Fibroblast of lung (primary cell): ENCODE results near the gene ROM1. TPM values are rescaled to one million over a fixed set of nuclear protein-coding genes. Genes with fewer than 3 reads are reported as not detected.
"Not testable (repeated sequence)": the region's sequence is repeated elsewhere in the genome, so short reads cannot be mapped to it uniquely, and the experiment has no call there.

Experiments
- DNase-seq, 2 donors: peaks; one replicate each; pipeline versions ENCODE4 v3.0.0 to v3.0.0-alpha.2; 2010; ENCODE audit warnings: low read depth in 2 of 2
- H2AFZ ChIP-seq: 2 replicates; pipeline ENCODE4 v1.5.1; 2012; ENCODE audit warnings: low read length, control low read depth, inconsistent platforms
- H3K27ac ChIP-seq: 2 replicates; pipeline ENCODE4 v1.5.1; 2011; ENCODE audit warnings: low read length, control low read depth; ENCODE audit not compliant: insufficient read depth
- H3K27me3 ChIP-seq: 2 replicates; pipeline ENCODE4 v1.5.1; 2011; ENCODE audit warnings: mild to moderate bottlenecking, low read length; ENCODE audit not compliant: control insufficient read depth, insufficient read depth
- H3K36me3 ChIP-seq: 2 replicates; pipeline ENCODE4 v1.5.1; 2011; ENCODE audit warnings: low read length; ENCODE audit not compliant: control insufficient read depth, insufficient read depth
- H3K4me1 ChIP-seq: 2 replicates; pipeline ENCODE4 v1.5.1; 2011; ENCODE audit warnings: low read length; ENCODE audit not compliant: control insufficient read depth, insufficient read depth; ENCODE audit errors: extremely low read depth
- H3K4me2 ChIP-seq: 2 replicates; pipeline ENCODE4 v1.5.1; 2011; ENCODE audit warnings: low read length, control low read depth; ENCODE audit not compliant: insufficient read depth; ENCODE audit errors: extremely low read depth
- H3K4me3 ChIP-seq, 4 experiments: fragments of 200-600 bp in 1 of 4; sonication (generic) in 1 of 4; replicated peaks in 1 of 4; 2 replicates each; pipeline ENCODE4 v1.5.1; 2011 to 2016; ENCODE audit warnings: low read length in 4 of 4, low read depth in 3 of 4, mild to moderate bottlenecking in 3 of 4, control low read depth in 2 of 4, inconsistent platforms in 1 of 4, mixed read lengths in 1 of 4; ENCODE audit not compliant: insufficient read depth in 1 of 4; ENCODE audit errors: control extremely low read depth in 1 of 4
- H3K79me2 ChIP-seq: 2 replicates; pipeline ENCODE4 v1.5.1; 2012; ENCODE audit warnings: mild to moderate bottlenecking, low read length, inconsistent platforms; ENCODE audit not compliant: control insufficient read depth, insufficient read depth
- H3K9ac ChIP-seq: 2 replicates; pipeline ENCODE4 v1.5.1; 2011; ENCODE audit warnings: mild to moderate bottlenecking, low read length, control low read depth; ENCODE audit not compliant: insufficient read depth
- H3K9me3 ChIP-seq: 2 replicates; pipeline ENCODE4 v1.5.1; 2012; ENCODE audit warnings: low read depth, low read length; ENCODE audit not compliant: control insufficient read depth, insufficient read depth
- H4K20me1 ChIP-seq: 2 replicates; pipeline ENCODE4 v1.5.1; 2011; ENCODE audit warnings: low read length; ENCODE audit not compliant: control insufficient read depth, insufficient read depth; ENCODE audit errors: extremely low read depth
- CTCF ChIP-seq, 2 donors: IDR thresholded peaks in 1 of 2; conservative IDR thresholded peaks in 1 of 2; 1 replicate in 1 of 2; 2 replicates in 1 of 2; pipeline ENCODE4 v1.5.1; 2011 to 2012; ENCODE audit warnings: low read length in 2 of 2, control low read depth in 1 of 2, inconsistent platforms in 1 of 2, low read depth in 1 of 2, mild to moderate bottlenecking in 1 of 2
- EZH2 ChIP-seq: IDR thresholded peaks from 2 replicates; pipeline ENCODE4 v1.5.1; 2012; ENCODE audit warnings: low read length, control low read depth, mild to moderate bottlenecking; ENCODE audit errors: missing control alignments
- polyA plus RNA-seq, 2 donors: library from polyadenylated mRNA; depleted of rRNA in 1 of 2; stranded (reverse) in 1 of 2; unstranded in 1 of 2; fragments of >200 nt; gene quantifications; 2 replicates each; pipeline ENCODE4 v1.2.1, GENCODE V29; 2011 to 2012; ENCODE audit warnings: missing spikeins in 1 of 2
- total RNA-seq: library from RNA; depleted of rRNA; stranded (reverse); fragments of >200 nt; gene quantifications from 2 replicates; pipeline ENCODE4 v1.2.1, GENCODE V29; 2014

ROM1 gene
- total and polyA plus RNA-seq, 2 donors (not counting 1 experiment from before 2014, with no cell fraction given): 1.7 to 9.9 TPM

DNA sequence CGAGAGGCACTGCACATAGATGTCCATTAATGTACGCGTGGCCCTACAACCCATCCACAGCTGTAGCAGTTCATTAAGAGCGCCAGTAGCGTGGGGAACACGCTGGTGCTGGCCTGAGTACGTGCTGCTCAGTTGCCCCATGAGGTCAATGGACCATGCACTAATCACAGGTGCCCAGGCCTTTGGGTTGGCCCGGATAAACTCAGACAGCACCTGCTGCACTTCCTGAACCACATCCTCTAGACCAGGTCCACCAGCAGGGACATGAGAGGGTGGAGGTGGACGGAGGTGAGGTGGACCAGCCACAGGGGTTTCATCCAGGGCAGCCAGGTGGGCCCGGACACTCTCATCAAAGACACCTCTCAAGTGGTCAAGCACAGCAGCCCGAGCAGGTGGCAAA, 36.4 kb downstream of the ROM1 start:
- H3K79me2 ChIP-seq: peaks cover 39% of the 10 kb centered on the region
- TF ChIP-seq EZH2 (no peak), CTCF (conservative IDR thresholded peaks at IDR 0.05 in 1 of 2, IDR thresholded peaks at IDR 0.05 in 1 of 2; ENCODE audit: low read depth in 1 of 2, low read length in 2 of 2) (no peak)
- H3K4me3 ChIP-seq: no peak overlapping the region
- peaks cover 8% of the 10 kb centered on the region for H3K4me1 ChIP-seq
- H3K27me3 ChIP-seq: no peaks in the 10 kb centered on the region
- no peaks in the 10 kb centered on the region for H3K9me3 ChIP-seq
- no peaks in the 10 kb centered on the region for H4K20me1 ChIP-seq
- H3K27ac ChIP-seq: no peak overlapping the region
- no peak for DNase-seq
- no peak overlapping the region for H3K9ac ChIP-seq
- peaks cover 10% of the 10 kb centered on the region for H3K36me3 ChIP-seq
- no peak overlapping the region for H3K4me2 ChIP-seq
- no peak overlapping the region for H2AFZ ChIP-seq

- not testable (repeated sequence) for H3K9ac ChIP-seq
- peaks cover 32% of the 10 kb centered on the region for H3K79me2 ChIP-seq
These were observed 37.2 kb downstream of the ROM1 start for GRCh38 chr11:62650283-62650682.

GRCh38 chr11:62652161-62653006, 39.3 kb downstream of the ROM1 start:
- H3K4me2 ChIP-seq: peak overlapping the region; percentile 99

More at GRCh38 chr11:62650283-62650682, 37.2 kb downstream of the ROM1 start:
- not testable (repeated sequence) for H2AFZ ChIP-seq, H4K20me1 ChIP-seq, H3K4me2 ChIP-seq, DNase-seq, H3K27ac ChIP-seq, H3K36me3 ChIP-seq, H3K4me1 ChIP-seq, H3K4me3 ChIP-seq, H3K27me3 ChIP-seq, H3K9me3 ChIP-seq

More at GRCh38 chr11:62652161-62653006, 39.3 kb downstream of the ROM1 start:
- H3K79me2 ChIP-seq: peaks cover 24% of the 10 kb centered on the region
- peak overlapping the region; percentile 92 for H3K27ac ChIP-seq
- H3K9me3 ChIP-seq: no peaks in the 10 kb centered on the region
- no peaks in the 10 kb centered on the region for H3K27me3 ChIP-seq
- peaks cover 7% of the 10 kb centered on the region for H3K36me3 ChIP-seq
- peak overlapping the region; percentile 89 for H3K9ac ChIP-seq
- no peak for DNase-seq
- H4K20me1 ChIP-seq: no peaks in the 10 kb centered on the region
- peak overlapping the region; percentile 78 for H2AFZ ChIP-seq
- H3K4me1 ChIP-seq: no peaks in the 10 kb centered on the region
- peak overlapping the region; percentile 73 to 94 (median 90) for H3K4me3 ChIP-seq
- no peak for TF ChIP-seq EZH2
- no peak for TF ChIP-seq CTCF (conservative IDR thresholded peaks at IDR 0.05 in 1 of 2, IDR thresholded peaks at IDR 0.05 in 1 of 2; ENCODE audit: low read depth in 1 of 2, low read length in 2 of 2)
